RWPE1 (cell line): ENCODE results near the gene TRMT6.

ENCODE experiments used
- CTCF ChIA-PET: fragments of 350-600 bp; sonication (Branson Sonifier 250); formaldehyde crosslinking; extraction: SDS; loops from one replicate; lab custom pipeline; 2021; lab: Yijun Ruan, JAX
- POLR2A ChIA-PET: fragments of 400-600 bp; formaldehyde crosslinking; extraction: SDS; loops from one replicate; lab custom pipeline; 2020; ENCODE audit warnings: antibody characterized with exemption; ENCODE audit not compliant: low non-redundant PET; lab: Yijun Ruan, JAX
- DNase-seq: peaks from one replicate; pipeline ENCODE4 v3.0.0; 2012; ENCODE audit warnings: low spot score
- H3K27ac ChIP-seq: fragments of 450-650 bp; 2 replicates; pipeline ENCODE4 v1.5.1; 2017
- TF ChIP-seq, protein P1 (sequence below): fragments of 450-650 bp; conservative IDR thresholded peaks from 2 replicates; pipeline ENCODE4 v1.5.1; 2017; ENCODE audit warnings: low read depth, mild to moderate bottlenecking

The TRMT6 gene

DNA sequence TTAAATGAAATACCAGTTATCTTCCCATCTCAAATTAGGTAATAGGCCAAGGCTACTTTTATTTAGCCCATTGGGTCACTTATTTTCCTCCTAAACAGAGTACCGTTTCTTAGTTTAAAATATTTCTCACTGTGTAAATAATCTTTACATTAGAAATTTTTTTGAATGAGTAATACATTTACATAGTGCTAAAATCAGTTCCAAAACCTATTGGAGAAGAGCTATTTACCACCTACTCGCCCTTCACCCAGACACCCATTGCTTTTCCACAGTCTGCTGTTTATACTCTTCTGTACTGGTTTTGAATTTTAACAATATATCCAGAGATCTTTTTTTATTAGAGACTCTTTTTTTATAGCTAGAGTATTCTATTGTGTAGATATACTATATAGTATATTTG, 37.0 kb upstream of the TRMT6 start:
- ChIA-PET POLR2A (no interaction called here), CTCF (no interaction called here)
- DNase-seq, result no peak
- no peak overlapping the region for H3K27ac ChIP-seq
- TF ChIP-seq, protein P1, sequence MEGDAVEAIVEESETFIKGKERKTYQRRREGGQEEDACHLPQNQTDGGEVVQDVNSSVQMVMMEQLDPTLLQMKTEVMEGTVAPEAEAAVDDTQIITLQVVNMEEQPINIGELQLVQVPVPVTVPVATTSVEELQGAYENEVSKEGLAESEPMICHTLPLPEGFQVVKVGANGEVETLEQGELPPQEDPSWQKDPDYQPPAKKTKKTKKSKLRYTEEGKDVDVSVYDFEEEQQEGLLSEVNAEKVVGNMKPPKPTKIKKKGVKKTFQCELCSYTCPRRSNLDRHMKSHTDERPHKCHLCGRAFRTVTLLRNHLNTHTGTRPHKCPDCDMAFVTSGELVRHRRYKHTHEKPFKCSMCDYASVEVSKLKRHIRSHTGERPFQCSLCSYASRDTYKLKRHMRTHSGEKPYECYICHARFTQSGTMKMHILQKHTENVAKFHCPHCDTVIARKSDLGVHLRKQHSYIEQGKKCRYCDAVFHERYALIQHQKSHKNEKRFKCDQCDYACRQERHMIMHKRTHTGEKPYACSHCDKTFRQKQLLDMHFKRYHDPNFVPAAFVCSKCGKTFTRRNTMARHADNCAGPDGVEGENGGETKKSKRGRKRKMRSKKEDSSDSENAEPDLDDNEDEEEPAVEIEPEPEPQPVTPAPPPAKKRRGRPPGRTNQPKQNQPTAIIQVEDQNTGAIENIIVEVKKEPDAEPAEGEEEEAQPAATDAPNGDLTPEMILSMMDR, result no peak

DNA sequence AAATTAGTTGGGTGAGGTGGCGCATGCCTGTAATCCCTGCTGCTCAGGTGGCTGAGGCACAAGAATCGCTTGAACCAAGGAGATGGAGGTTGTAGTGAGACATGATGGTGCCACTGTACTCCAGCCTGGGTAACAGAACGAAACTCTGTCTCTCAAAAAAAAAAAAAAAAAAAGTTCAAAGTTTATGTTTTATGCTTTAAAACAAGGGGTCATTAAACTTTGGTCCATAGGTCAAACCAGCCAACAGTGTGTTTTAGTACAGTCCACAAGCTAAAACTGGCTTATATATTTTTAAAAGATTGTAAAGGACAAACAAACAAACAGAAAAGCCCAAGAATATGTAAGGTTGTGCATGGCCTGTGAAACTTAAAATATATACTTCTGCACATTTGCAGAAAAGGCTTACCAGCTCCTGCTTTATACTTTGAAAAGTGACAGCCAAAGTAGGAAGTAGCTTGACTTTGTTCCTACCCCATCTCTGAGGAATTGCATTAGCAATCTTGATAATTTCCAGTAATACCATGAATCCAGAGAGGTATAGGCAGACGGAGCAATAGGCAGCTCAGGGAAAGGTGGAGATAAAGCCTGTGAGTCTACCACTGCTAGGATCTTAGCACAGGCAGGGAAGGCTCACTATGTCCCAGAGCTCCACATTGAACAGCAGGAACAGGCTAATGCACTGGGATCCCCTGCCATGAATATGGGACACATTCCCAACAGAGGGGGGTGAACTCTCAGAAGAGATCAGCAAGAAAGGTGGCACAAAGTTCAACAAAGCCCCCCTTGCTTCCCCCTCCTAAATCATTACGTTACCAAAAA, 30.6 kb upstream of the TRMT6 start:
- CTCF ChIA-PET, result interaction anchor here (0.5 kb wide), 1 partner anchor 411 kb away, joined by 3 read pairs; no protein-coding TSS in a partner anchor
- POLR2A ChIA-PET, result no interaction called here

DNA sequence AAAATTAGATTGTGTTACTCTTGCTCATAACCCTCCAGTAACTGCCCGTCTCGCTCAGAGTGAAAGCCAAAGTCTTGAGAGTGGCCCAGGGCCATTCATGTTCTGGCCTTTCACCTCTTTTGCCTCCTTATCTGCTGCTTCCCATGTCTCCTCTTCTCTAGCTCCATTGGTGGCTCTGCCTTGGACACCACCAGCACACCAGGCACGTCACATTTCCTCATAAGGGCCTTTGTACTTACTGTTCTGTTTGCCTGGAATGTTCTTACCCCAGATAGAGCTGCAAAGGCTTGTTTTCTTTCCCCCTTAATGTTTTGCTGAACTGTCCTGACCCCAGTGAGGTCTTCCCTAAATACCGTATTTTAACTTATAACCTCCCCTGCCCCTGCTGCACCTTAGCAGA, 29.5 kb upstream of the TRMT6 start:
- ChIA-PET POLR2A (no interaction called here), CTCF (no interaction called here)

More for the DNA sequence above, 30.6 kb upstream of the TRMT6 start:
- H3K27ac ChIP-seq, result no peak overlapping the region
- DNase-seq, result no peak
- TF ChIP-seq, protein P1, result no peak

DNA sequence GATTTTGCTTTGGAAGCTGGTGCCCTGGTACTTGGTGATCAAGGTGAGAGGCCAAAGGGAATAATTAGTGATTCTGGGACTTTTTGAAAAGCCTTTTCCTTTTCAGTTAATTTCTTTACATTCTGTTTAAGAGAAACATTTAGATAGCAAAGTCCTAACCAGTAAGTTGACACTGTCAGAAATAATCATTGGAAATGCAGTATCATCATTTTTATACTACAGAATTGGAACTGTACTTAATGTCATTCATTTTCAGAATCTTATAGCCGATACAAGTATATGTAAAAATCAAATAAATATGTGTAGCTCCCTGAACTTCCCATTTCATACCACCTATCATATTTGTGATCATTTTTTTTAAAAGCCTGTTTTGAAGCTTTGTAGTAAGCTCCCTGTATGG, 27.6 kb upstream of the TRMT6 start:
- ChIA-PET CTCF (interaction anchor here (0.6 kb wide), 1 partner anchor 113 kb away, joined by 3 read pairs; no protein-coding TSS in a partner anchor), POLR2A (no interaction called here)
- TF ChIP-seq, protein P1, result no peak
- DNase-seq, result no peak
- H3K27ac ChIP-seq, result no peak overlapping the region

More for the DNA sequence above, 29.5 kb upstream of the TRMT6 start:
- no peak for DNase-seq
- H3K27ac ChIP-seq, result no peak overlapping the region
- TF ChIP-seq, protein P1, result no peak

GRCh38 chr20:5977223-5977622, 26.9 kb upstream of the TRMT6 start:
- no peak for DNase-seq
- TF ChIP-seq, protein P1, result no peak
- H3K27ac ChIP-seq, result no peak overlapping the region
- ChIA-PET POLR2A (no interaction called here), CTCF (no interaction called here)

GRCh38 chr20:5975778-5976177, 25.4 kb upstream of the TRMT6 start:
- H3K27ac ChIP-seq, result no peak overlapping the region
- POLR2A ChIA-PET, result no interaction called here
- DNase-seq, result no peak
- CTCF ChIA-PET, result no interaction called here
- TF ChIP-seq, protein P1, result no peak
